Measurements from ENCODE around the gene MANSC1.

MANSC1 gene

GRCh38 chr12:12350868-12351463 is 924 bp upstream of the MANSC1 start:
- WGBS (ENCODE audit: insufficient coverage, insufficient read length) = no CpG with 5 or more reads among the region's 3 CpGs
- H3K9me3 ChIP-seq (ENCODE audit: control insufficient read depth, insufficient read depth, low read length) = no peaks in the 10 kb centered on the region
- H3K27me3 ChIP-seq (ENCODE audit: control insufficient read depth, insufficient read depth, low read length) = no peaks in the 10 kb centered on the region; the same call in 1 of the 2 replicates
- no peak for DNase-seq (ENCODE audit: low read depth, low spot score)
- H3K4me1 ChIP-seq (ENCODE audit: control insufficient read depth, insufficient read depth, low read length) = peaks cover 2% of the 10 kb centered on the region; the same call in 1 of the 2 replicates
- H3K36me3 ChIP-seq (ENCODE audit: control insufficient read depth, insufficient read depth, low read length) = no peaks in the 10 kb centered on the region
- no peak overlapping the region for H3K4me3 ChIP-seq (ENCODE audit: low read length)
- H3K27ac ChIP-seq (ENCODE audit: low read length) = no peak overlapping the region

GRCh38 chr12:12338527-12339168 is 11.4 kb downstream of the MANSC1 start:
- Histone ChIP-seq H3K4me3 (ENCODE audit: low read length) (no peak overlapping the region; the same call in 1 of the 2 replicates), H3K4me1 (ENCODE audit: control insufficient read depth, insufficient read depth, low read length) (no peaks in the 10 kb centered on the region), H3K36me3 (ENCODE audit: control insufficient read depth, insufficient read depth, low read length) (no peaks in the 10 kb centered on the region), H3K27me3 (ENCODE audit: control insufficient read depth, insufficient read depth, low read length) (no peaks in the 10 kb centered on the region), H3K9me3 (ENCODE audit: control insufficient read depth, insufficient read depth, low read length) (no peaks in the 10 kb centered on the region), H3K27ac (ENCODE audit: low read length) (no peak overlapping the region)
- DNase-seq (ENCODE audit: low read depth, low spot score) = no peak
- no CpG with 5 or more reads among the region's 8 CpGs for WGBS (ENCODE audit: insufficient coverage, insufficient read length)

- H3K36me3 ChIP-seq (ENCODE audit: control insufficient read depth, insufficient read depth, low read length) = no peaks in the 10 kb centered on the region
- no peaks in the 10 kb centered on the region for H3K4me1 ChIP-seq (ENCODE audit: control insufficient read depth, insufficient read depth, low read length)
- no peaks in the 10 kb centered on the region for H3K27me3 ChIP-seq (ENCODE audit: control insufficient read depth, insufficient read depth, low read length)
- no peak overlapping the region for H3K4me3 ChIP-seq (ENCODE audit: low read length)
- DNase-seq (ENCODE audit: low read depth, low spot score) = no peak
- no peaks in the 10 kb centered on the region for H3K9me3 ChIP-seq (ENCODE audit: control insufficient read depth, insufficient read depth, low read length)
- no CpG with 5 or more reads among the region's 1 CpG for WGBS (ENCODE audit: insufficient coverage, insufficient read length)
- H3K27ac ChIP-seq (ENCODE audit: low read length) = no peak overlapping the region
These were observed 13.5 kb downstream of the MANSC1 start for GRCh38 chr12:12336511-12336910.

- Histone ChIP-seq H3K36me3 (ENCODE audit: control insufficient read depth, insufficient read depth, low read length) (no peaks in the 10 kb centered on the region), H3K27ac (ENCODE audit: low read length) (no peak overlapping the region), H3K4me3 (ENCODE audit: low read length) (no peak overlapping the region), H3K9me3 (ENCODE audit: control insufficient read depth, insufficient read depth, low read length) (no peaks in the 10 kb centered on the region), H3K4me1 (ENCODE audit: control insufficient read depth, insufficient read depth, low read length) (0 out of 2 replicates have a peak, but pooled peaks cover 3% of the 10 kb centered on the region), H3K27me3 (ENCODE audit: control insufficient read depth, insufficient read depth, low read length) (no peaks in the 10 kb centered on the region)
- WGBS (ENCODE audit: insufficient coverage, insufficient read length) = no CpG with 5 or more reads among the region's 5 CpGs
- DNase-seq (ENCODE audit: low read depth, low spot score) = no peak
These were observed 14.0 kb downstream of the MANSC1 start for GRCh38 chr12:12336049-12336411.

GRCh38 chr12:12334367-12335040 is 15.5 kb downstream of the MANSC1 start:
- no peak for DNase-seq (ENCODE audit: low read depth, low spot score)

GRCh38 chr12:12333407-12334366 is 16.4 kb downstream of the MANSC1 start:
- Histone ChIP-seq H3K36me3 (ENCODE audit: control insufficient read depth, insufficient read depth, low read length) (no peaks in the 10 kb centered on the region), H3K4me1 (ENCODE audit: control insufficient read depth, insufficient read depth, low read length) (0 out of 2 replicates have a peak, but pooled peaks cover 3% of the 10 kb centered on the region), H3K9me3 (ENCODE audit: control insufficient read depth, insufficient read depth, low read length) (no peaks in the 10 kb centered on the region), H3K4me3 (ENCODE audit: low read length) (no peak overlapping the region), H3K27ac (ENCODE audit: low read length) (no peak overlapping the region), H3K27me3 (ENCODE audit: control insufficient read depth, insufficient read depth, low read length) (no peaks in the 10 kb centered on the region)
- no CpG with 5 or more reads among the region's 12 CpGs for WGBS (ENCODE audit: insufficient coverage, insufficient read length)
- DNase-seq (ENCODE audit: low read depth, low spot score) = no peak

More at GRCh38 chr12:12334367-12335040, 15.5 kb downstream of the MANSC1 start:
- Histone ChIP-seq H3K9me3 (ENCODE audit: control insufficient read depth, insufficient read depth, low read length) (no peaks in the 10 kb centered on the region), H3K4me3 (ENCODE audit: low read length) (no peak overlapping the region), H3K27ac (ENCODE audit: low read length) (no peak overlapping the region), H3K36me3 (ENCODE audit: control insufficient read depth, insufficient read depth, low read length) (no peaks in the 10 kb centered on the region), H3K4me1 (ENCODE audit: control insufficient read depth, insufficient read depth, low read length) (0 out of 2 replicates have a peak, but pooled peaks cover 3% of the 10 kb centered on the region), H3K27me3 (ENCODE audit: control insufficient read depth, insufficient read depth, low read length) (no peaks in the 10 kb centered on the region)
- WGBS (ENCODE audit: insufficient coverage, insufficient read length) = 100% methylated on average over 2 of the region's 10 CpGs

- Histone ChIP-seq H3K36me3 (ENCODE audit: control insufficient read depth, insufficient read depth, low read length) (no peaks in the 10 kb centered on the region), H3K27me3 (ENCODE audit: control insufficient read depth, insufficient read depth, low read length) (no peaks in the 10 kb centered on the region), H3K9me3 (ENCODE audit: control insufficient read depth, insufficient read depth, low read length) (no peaks in the 10 kb centered on the region), H3K27ac (ENCODE audit: low read length) (no peak overlapping the region), H3K4me1 (ENCODE audit: control insufficient read depth, insufficient read depth, low read length) (0 out of 2 replicates have a peak, but pooled peaks cover 3% of the 10 kb centered on the region), H3K4me3 (ENCODE audit: low read length) (no peak overlapping the region)
- no CpG with 5 or more reads among the region's 1 CpG for WGBS (ENCODE audit: insufficient coverage, insufficient read length)
- no peak for DNase-seq (ENCODE audit: low read depth, low spot score)
These were observed 18.1 kb downstream of the MANSC1 start for GRCh38 chr12:12331896-12332295.

GRCh38 chr12:12331244-12331771 is 18.7 kb downstream of the MANSC1 start:
- DNase-seq (ENCODE audit: low read depth, low spot score) = no peak
- no peaks in the 10 kb centered on the region for H3K36me3 ChIP-seq (ENCODE audit: control insufficient read depth, insufficient read depth, low read length)
- 0 out of 2 replicates have a peak, but pooled peaks cover 3% of the 10 kb centered on the region for H3K4me1 ChIP-seq (ENCODE audit: control insufficient read depth, insufficient read depth, low read length)
- no CpG with 5 or more reads among the region's 7 CpGs for WGBS (ENCODE audit: insufficient coverage, insufficient read length)
- H3K9me3 ChIP-seq (ENCODE audit: control insufficient read depth, insufficient read depth, low read length) = no peaks in the 10 kb centered on the region
- H3K4me3 ChIP-seq (ENCODE audit: low read length) = no peak overlapping the region
- H3K27ac ChIP-seq (ENCODE audit: low read length) = no peak overlapping the region
- H3K27me3 ChIP-seq (ENCODE audit: control insufficient read depth, insufficient read depth, low read length) = no peaks in the 10 kb centered on the region

GRCh38 chr12:12327802-12328201 is 22.2 kb downstream of the MANSC1 start:
- Histone ChIP-seq H3K9me3 (ENCODE audit: control insufficient read depth, insufficient read depth, low read length) (no peaks in the 10 kb centered on the region), H3K36me3 (ENCODE audit: control insufficient read depth, insufficient read depth, low read length) (no peaks in the 10 kb centered on the region), H3K27me3 (ENCODE audit: control insufficient read depth, insufficient read depth, low read length) (no peaks in the 10 kb centered on the region), H3K27ac (ENCODE audit: low read length) (no peak overlapping the region), H3K4me1 (ENCODE audit: control insufficient read depth, insufficient read depth, low read length) (0 out of 2 replicates have a peak, but pooled peaks cover 3% of the 10 kb centered on the region), H3K4me3 (ENCODE audit: low read length) (no peak overlapping the region)
- no peak for DNase-seq (ENCODE audit: low read depth, low spot score)
- no CpG with 5 or more reads among the region's 1 CpG for WGBS (ENCODE audit: insufficient coverage, insufficient read length)

Data from iPS DF 6.9 (cell line).